GM11168 (cell line): Measurements from ENCODE around the gene CCDC136.

ENCODE experiments used
- in situ Hi-C: fragments of 300-500 bp; cut with MboI; formaldehyde crosslinking; loops from one replicate; pipeline ENCODE4 v1.12.0; 2022; ENCODE audit warnings: low sequenced_read_pairs; ENCODE audit not compliant: unreplicated experiment

CCDC136 gene

GRCh38 chr7:128775744-128776474, 15.9 kb upstream of the CCDC136 start, which contains the start of gene OPN1SW:
OPN1SW (minus strand) TSS chr7:128775794; CDS start chr7:128775781, 13 bp downstream.
- in situ Hi-C loops, result no loop called here

GRCh38 chr7:128777156-128778123, 14.3 kb upstream of the CCDC136 start:
- in situ Hi-C loops, result no loop called here

- in situ Hi-C loops, result no loop called here
Measured at GRCh38 chr7:128778946-128779345, 12.8 kb upstream of the CCDC136 start.

- in situ Hi-C loops, result no loop called here
Measured at GRCh38 chr7:128781126-128781525, 10.6 kb upstream of the CCDC136 start.

GRCh38 chr7:128781851-128782250, 9.9 kb upstream of the CCDC136 start:
- in situ Hi-C loops, result no loop called here

- in situ Hi-C loops, result no loop called here
Measured at GRCh38 chr7:128783143-128783861, 8.5 kb upstream of the CCDC136 start.

GRCh38 chr7:128785738-128786137, 6.0 kb upstream of the CCDC136 start:
- in situ Hi-C loops, result no loop called here

- in situ Hi-C loops, result no loop called here
Measured at GRCh38 chr7:128788446-128789412, 3.0 kb upstream of the CCDC136 start.

- in situ Hi-C loops, result no loop called here
Measured at GRCh38 chr7:128790315-128791041, 1.3 kb upstream of the CCDC136 start.

GRCh38 chr7:128791972-128792327, 182 bp downstream of the CCDC136 start:
- in situ Hi-C loops, result no loop called here

GRCh38 chr7:128792471-128793180, 858 bp downstream of the CCDC136 start:
- in situ Hi-C loops, result no loop called here

- in situ Hi-C loops, result no loop called here
Measured at GRCh38 chr7:128793181-128793547, 1.4 kb downstream of the CCDC136 start.

- in situ Hi-C loops, result no loop called here
Measured at GRCh38 chr7:128794020-128794419, 2.3 kb downstream of the CCDC136 start.

GRCh38 chr7:128794436-128794835, 2.7 kb downstream of the CCDC136 start:
- in situ Hi-C loops, result no loop called here

- in situ Hi-C loops, result no loop called here
Measured at GRCh38 chr7:128795129-128795528, 3.4 kb downstream of the CCDC136 start.

- in situ Hi-C loops, result no loop called here
Measured at GRCh38 chr7:128796327-128796726, 4.6 kb downstream of the CCDC136 start.

- in situ Hi-C loops, result no loop called here
Measured at GRCh38 chr7:128799451-128799850, 7.7 kb downstream of the CCDC136 start.

GRCh38 chr7:128800567-128800966, 8.8 kb downstream of the CCDC136 start:
- in situ Hi-C loops, result no loop called here
